Measurements from ENCODE around the gene MYO7A. TPM values are rescaled to one million over a fixed set of nuclear protein-coding genes. Genes with fewer than 3 reads are reported as not detected.

Gene MYO7A
- total and polyA plus RNA-seq, 2 of the 4 experiments (the other 2 are of a cell fraction), result 0.02 TPM; not detected in 1

- H3K14ac ChIP-seq (replicated peaks; ENCODE audit: low read depth, low read length), result no peak overlapping the region
- no peak overlapping the region for H2BK120ac ChIP-seq (ENCODE audit: low read depth, low read length)
- ChIA-PET POLR2A (ENCODE audit: unreplicated experiment) (no interaction called here), CTCF (interaction anchor here (1.8 kb wide), 1 partner anchor 56 kb away, joined by 9 read pairs; the partner anchor contains the start of gene MYO7A)
- peaks cover 36% of the 10 kb centered on the region for H3K27me3 ChIP-seq (ENCODE audit: control insufficient read depth, insufficient read depth, low read length)
- no peak overlapping the region for H3K23ac ChIP-seq (ENCODE audit: low read depth, low read length)
- no peak overlapping the region for H2AK9ac ChIP-seq (replicated peaks; ENCODE audit: low read depth, low read length, poor library complexity)
- WGBS, 2 experiments (ENCODE audit: extremely low coverage in 2 of 2, insufficient read length in 1 of 2), result no CpG with 5 or more reads among the region's 4 CpGs
- no peak overlapping the region for H2BK15ac ChIP-seq (ENCODE audit: low read depth, low read length)
- in situ Hi-C loops (cut with MboI; ENCODE audit: low sequenced_read_pairs), result loop anchor here (10.0 kb wide), 1 partner anchor 59 kb away; the partner anchor contains the start of gene MYO7A
- H3K27ac ChIP-seq (ENCODE audit: insufficient read depth, low read length), result no peak overlapping the region
- H2AFZ ChIP-seq (replicated peaks; ENCODE audit: low read length, poor library complexity), result no peak overlapping the region
- BruUV-seq (replicated peaks), result no TSS peak
- H3K56ac ChIP-seq (ENCODE audit: extremely low read depth, insufficient read depth, low read length), result no peak overlapping the region
- H3K4ac ChIP-seq (ENCODE audit: low read depth, low read length), result no peak overlapping the region
- no peak overlapping the region for H4K8ac ChIP-seq (ENCODE audit: low read depth in 2 of 2, low read length in 2 of 2)
- ATAC-seq (ENCODE audit: low read depth) (no peak), DNase-seq (no peak)
- H4K91ac ChIP-seq (ENCODE audit: insufficient read depth, low read depth, low read length), result no peak overlapping the region
- no peaks in the 10 kb centered on the region for H3K9me3 ChIP-seq (ENCODE audit: control insufficient read depth, insufficient read depth, low read length)
- H3K79me1 ChIP-seq (ENCODE audit: low read depth in 1 of 2, low read length in 2 of 2), result no peaks in the 10 kb centered on the region
- no peak overlapping the region for H3K4me2 ChIP-seq (ENCODE audit: low read depth, low read length)
- H4K20me1 ChIP-seq (ENCODE audit: insufficient read depth, low read length), result no peaks in the 10 kb centered on the region
- no peaks in the 10 kb centered on the region for H3K4me1 ChIP-seq (ENCODE audit: control insufficient read depth, insufficient read depth, low read length)
- TF ChIP-seq POLR2A (IDR thresholded peaks at IDR 0.05; ENCODE audit: low read depth, low read length), result no peak
- no peak for TF ChIP-seq FOS (IDR thresholded peaks at IDR 0.05; ENCODE audit: low read depth, low read length)
- TF ChIP-seq RAD21 (IDR thresholded peaks at IDR 0.05; ENCODE audit: low read length), result no peak
- no peak for TF ChIP-seq BHLHE40 (IDR thresholded peaks at IDR 0.05; ENCODE audit: low read depth, low read length)
- TF ChIP-seq SMC3 (IDR thresholded peaks at IDR 0.05; ENCODE audit: low read depth, low read length), result no peak
- TF ChIP-seq MAFK (IDR thresholded peaks at IDR 0.05; ENCODE audit: low read depth, low read length), result no peak
- no peak for TF ChIP-seq RCOR1 (IDR thresholded peaks at IDR 0.05; ENCODE audit: insufficient replicate concordance, low read length)
- TF ChIP-seq RFX5 (IDR thresholded peaks at IDR 0.05; ENCODE audit: low read depth, low read length), result no peak
- TF ChIP-seq MXI1 (IDR thresholded peaks at IDR 0.05; ENCODE audit: borderline replicate concordance, low read depth, low read length), result no peak
- no peak for TF ChIP-seq CTCF (conservative IDR thresholded peaks at IDR 0.05; ENCODE audit: low read depth, low read length)
- no peak for TF ChIP-seq MAZ (IDR thresholded peaks at IDR 0.05; ENCODE audit: borderline replicate concordance, low read depth, low read length)
- H4K5ac ChIP-seq (ENCODE audit: low read depth, low read length), result no peak overlapping the region
- H2AK5ac ChIP-seq (ENCODE audit: low read depth, low read length), result no peak overlapping the region
- no peaks in the 10 kb centered on the region for H3K36me3 ChIP-seq (ENCODE audit: control insufficient read depth, insufficient read depth, low read length)
- H2BK5ac ChIP-seq (ENCODE audit: low read depth, low read length, poor library complexity, severe bottlenecking), result no peak overlapping the region
- intact Hi-C loops (cut with micrococcal nuclease), result loop anchor here (10.0 kb wide), 1 partner anchor 259 kb away; no protein-coding TSS in a partner anchor
- H3K18ac ChIP-seq (ENCODE audit: low read depth, low read length), result no peak overlapping the region
- H3K9me1 ChIP-seq (ENCODE audit: insufficient read depth, low read length), result no peaks in the 10 kb centered on the region
- no peak overlapping the region for H3K4me3 ChIP-seq (ENCODE audit: insufficient read depth, low read depth, low read length)
- dilution Hi-C loops (cut with HindIII; ENCODE audit: low sequenced_read_pairs, unreplicated experiment), result no loop called here
- no peak overlapping the region for H3K9ac ChIP-seq (ENCODE audit: low read depth, low read length)
- no peak overlapping the region for H2BK20ac ChIP-seq (ENCODE audit: low read depth, low read length)
These were observed 55.5 kb downstream of the MYO7A start for GRCh38 chr11:77183431-77183984.
